Fibroblast of the conjunctiva (primary cell): ENCODE data around the gene FAM90A26.
A peak's percentile ranks its signal among the peaks of the same experiment; 100 is the strongest.
"Not testable (repeated sequence)": the region's sequence is repeated elsewhere in the genome, so short reads cannot be mapped to it uniquely, and the experiment has no call there.

ENCODE experiments used
- DNase-seq: peaks from one replicate; pipeline ENCODE4 v3.0.0-alpha.2; 2010; ENCODE audit warnings: low read depth

FAM90A26 gene, protein sequence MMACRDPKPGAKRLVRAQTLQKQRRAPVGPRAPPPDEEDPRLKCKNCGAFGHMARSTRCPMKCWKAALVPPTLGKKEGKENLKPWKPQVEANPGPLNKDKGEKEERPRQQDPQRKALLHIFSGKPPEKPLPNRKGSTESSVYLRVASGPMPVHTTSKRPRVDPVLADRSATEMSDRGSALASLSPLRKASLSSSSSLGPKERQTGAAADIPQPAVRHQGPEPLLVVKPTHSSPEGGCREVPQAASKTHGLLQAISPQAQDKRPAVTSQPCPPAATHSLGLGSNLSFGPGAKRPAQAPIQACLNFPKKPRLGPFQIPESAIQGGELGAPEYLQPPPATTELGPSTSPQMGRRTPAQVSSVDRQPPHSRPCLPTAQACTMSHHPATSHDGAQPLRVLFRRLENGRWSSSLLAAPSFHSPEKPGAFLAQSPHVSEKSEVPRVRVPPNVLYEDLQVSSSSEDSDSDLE

DNA sequence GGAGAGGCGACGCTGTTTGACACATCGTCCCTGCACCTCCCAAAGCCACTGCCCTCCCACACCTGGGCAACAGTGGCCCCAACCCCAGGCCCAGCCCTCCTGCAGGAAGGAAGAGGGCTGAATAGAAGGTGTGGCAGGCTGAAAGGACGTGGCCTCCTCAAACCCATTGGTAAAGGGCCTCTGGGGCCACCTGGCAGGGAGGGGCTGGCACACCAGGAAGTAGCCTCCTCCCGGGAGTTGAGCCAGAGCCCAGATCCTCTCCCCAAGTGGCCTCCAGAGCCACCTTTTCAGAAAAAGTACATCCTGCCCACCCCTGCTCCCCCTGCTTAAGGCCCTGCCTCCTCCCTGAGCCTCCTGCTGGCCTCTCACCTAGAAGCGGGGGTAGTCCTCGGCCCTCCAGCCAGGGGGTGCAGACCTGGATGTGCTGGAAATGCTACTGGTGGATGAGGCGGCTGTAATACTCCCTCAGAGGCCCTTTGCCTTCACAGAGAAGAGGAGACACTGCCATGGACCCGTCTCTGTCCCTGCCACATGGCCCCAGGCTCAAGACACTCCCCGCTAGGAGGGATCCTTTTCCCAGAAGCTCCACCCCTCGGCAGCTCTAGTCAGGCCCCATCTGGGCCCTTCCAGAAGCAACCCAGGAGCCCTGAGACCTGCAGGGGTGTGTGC is at the start of gene FAM90A26:
Gene FAM90A26, plus strand, starts transcription at position 619 of the 669 bp plus-strand sequence. CDS start 2,764 bp downstream, outside the sequence.
- not testable (repeated sequence) for DNase-seq

DNA sequence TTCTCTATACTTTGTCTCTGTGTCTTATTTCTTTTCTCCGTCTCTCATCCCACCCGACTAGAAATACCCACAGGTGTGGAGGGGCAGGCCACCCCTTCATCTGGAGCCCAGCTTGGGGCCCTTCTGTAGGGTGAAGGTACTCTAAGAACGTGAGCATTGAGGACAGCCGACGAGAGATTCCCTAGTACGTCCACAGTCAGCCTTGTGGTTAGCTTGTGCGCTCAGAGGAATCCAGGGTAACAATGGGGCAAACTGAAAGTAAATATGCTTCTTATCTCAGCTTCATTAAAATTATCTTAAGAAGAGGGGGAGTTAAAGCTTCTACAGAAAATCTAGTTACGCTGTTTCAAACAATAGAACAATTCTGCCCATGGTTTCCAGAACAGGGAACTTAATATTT is 47.5 kb upstream of the FAM90A26 start:
- DNase-seq, result not testable (repeated sequence)

DNA sequence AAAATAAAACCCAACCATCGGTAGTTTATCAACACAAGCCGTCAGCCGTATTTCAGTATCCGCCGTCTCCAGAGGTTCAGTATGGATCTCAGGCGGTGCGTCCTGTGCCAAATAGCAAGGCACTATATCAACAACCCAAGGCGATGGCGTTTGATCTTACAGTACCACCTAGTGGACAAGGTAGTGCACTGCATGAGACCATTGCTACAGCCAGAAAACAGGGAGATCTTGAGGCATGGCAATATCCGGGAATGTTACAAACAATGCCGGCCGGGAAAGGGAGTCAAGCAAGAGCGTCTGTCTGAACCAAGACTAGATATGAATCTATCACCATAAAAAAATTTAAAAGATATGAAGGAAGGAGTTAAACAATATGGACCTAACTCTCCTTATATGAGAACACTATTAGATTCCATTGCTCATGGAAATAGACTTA is 46.6 kb upstream of the FAM90A26 start:
- peak; percentile 59 for DNase-seq

DNA sequence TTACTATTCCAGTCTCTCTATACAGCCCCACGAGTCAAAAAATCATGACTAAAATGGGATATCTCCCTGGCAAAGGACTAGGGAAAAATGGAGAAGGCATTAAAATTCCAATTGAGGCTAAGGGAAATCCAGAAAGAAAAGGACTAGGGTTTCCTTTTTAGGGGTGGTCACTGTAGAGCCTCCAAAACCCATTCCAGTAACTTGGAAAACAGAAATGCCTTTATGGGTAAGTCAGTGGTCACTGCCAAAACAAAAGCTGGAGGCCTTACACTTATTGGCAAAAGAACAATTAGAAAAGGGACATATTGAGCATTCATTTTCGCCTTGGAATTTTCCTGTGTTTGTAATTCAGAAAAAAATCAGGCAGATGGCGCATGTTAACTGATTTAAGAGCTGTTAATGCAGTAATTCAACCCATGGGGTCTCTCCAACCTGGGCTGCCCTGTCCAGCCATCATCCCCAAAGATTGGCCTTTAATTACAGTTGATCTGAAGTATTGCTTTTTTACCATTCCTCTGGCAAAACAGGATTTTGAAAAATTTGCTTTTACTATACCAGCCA is 44.5 kb upstream of the FAM90A26 start:
- DNase-seq, result not testable (repeated sequence)

DNA sequence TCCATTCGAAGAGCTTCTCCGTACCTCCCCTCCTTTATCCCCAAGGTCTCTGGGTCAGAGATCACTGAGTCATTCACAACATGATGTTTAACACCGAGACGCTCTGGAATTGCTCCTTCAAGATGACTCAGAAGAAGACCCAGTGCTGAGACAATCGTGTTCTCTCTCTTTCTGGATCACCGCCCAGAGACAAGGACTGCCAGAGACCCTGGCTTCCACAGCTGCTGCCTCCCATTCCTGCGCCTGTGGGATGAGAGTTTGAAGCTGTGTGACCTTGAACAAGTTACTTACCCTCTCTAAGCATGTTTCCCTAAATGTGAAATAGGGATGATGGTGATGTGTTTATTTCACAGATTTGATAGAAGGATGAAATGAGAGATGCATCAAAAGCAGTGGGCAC is 38.8 kb upstream of the FAM90A26 start:
- DNase-seq, result peak; percentile 61

DNA sequence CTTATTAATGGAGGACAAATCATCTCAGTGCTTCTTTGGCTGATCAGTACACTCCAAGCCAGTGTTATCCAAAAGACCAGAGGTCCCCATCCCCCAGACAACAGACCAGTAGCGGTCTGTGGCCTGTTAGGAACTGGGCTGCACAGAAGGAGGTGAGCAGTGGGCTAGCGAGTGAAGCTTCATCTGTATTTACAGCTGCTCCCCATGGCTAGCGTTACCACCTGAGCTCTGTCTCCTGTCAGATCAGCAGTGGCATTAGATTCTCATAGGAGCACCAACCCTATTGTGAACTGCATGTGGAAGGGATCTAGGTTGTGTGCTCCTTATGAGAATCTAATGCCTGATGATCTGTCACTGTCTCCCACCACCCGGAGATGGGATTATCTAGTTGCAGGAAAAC is 37.4 kb upstream of the FAM90A26 start:
- not testable (repeated sequence) for DNase-seq

DNA sequence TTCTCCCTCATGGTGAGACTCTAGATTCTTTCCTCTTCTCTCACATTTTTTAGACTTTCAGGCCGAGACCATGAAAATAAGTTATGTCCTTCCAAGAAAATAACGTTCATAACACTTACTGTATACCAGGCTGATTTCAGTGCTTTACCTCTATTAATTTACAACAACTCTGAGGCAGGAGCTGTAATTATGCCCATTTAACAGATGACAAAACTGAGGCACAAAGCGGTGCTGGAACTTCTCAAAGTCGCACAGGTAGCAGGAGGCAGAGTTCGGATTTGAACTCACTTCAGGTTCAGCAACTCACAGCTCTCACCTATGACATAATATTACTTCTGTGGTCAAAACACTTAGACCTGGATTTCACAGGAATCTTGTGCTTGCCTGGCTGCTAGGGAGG is 36.2 kb upstream of the FAM90A26 start:
- not testable (repeated sequence) for DNase-seq

DNA sequence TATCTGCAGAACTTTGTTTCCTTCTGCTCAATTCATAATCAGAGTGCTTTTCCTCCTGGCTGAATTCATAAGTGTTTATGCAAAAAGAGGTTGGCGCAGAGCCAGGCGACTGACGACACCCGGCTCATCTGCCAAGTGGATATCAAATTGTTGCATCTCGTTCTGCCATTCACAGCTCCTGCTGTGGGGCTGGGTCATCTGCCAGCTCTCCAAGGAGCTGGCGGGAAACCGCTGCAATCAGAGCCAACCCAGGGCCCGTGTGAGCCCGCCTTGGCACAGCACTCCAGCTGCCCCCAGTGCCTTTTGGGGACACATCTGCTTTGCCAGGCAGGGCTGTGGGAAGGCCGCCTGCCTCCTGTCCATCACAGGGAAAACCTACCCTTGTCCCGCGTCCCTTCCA is 35.7 kb upstream of the FAM90A26 start:
- peak; percentile 59 for DNase-seq

DNA sequence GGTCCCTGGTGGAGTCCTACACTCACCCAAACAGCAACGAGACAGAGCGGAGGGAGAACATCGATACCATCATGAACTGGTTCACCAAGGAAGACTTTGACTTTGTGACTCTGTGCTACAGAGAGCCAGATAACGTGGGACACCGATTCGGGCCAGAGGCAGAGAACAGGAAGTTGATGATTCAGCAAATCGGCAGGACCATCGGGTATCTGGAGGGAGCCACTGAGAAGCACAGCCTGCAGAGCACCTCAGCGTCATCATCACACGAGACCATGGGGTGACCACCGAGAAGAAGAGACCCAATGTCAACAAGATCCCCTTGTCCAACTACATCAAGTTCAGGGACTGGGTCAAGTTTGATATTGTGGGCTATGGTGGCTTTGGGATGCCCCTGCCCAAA is 29.2 kb upstream of the FAM90A26 start:
- DNase-seq, result not testable (repeated sequence)

DNA sequence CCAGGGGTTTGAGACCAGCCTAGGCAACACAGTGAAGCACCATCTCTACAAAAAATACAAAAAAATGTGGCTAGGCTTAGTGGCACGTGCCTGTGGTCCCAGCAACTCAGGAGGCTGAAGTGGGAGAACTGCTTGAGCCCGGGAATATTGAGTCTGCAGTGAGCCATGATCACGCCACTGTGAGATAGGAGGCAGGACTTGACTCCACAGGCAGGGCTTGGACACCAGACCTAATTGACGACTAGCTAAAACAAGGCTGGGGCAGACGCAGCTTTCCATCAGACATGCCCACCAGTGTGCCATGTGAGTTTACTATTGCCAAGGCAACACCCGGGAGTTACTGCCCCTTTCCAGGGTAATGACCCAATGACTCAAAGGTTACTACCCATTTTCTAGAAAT is 27.4 kb upstream of the FAM90A26 start:
- DNase-seq, result not testable (repeated sequence)

DNA sequence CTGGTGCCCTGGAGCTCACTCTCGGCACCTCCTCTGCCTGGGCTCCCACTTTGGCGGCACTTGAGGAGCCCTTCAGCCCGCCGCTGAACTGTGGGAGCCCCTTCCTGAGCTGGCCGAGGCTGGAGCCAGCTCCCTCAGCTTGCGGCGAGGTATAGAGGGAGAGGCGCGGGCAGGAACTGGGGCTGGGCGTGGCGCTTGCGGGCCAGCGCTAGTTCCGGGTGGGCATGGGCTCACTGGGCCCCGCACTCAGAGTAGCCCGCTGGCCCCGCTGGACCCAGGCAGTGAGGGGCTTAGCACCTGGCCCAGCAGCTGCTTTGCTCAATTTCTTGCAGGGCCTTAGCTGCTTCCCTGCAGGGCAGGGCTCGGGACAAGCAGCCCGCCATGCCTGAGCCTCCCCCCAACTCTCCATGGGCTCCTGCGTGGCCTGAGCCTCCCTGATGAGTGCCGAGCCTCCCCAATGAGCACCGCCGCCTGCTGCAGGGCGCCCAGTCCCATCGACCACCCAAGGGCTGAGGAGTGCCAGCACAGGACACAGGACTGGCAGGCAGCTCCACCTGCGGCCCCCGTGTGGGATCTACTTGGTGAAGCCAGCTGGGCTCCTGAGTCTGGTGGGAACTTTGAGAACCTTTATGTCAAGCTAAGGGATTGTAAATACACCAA is 26.7 kb upstream of the FAM90A26 start:
- no peak for DNase-seq

DNA sequence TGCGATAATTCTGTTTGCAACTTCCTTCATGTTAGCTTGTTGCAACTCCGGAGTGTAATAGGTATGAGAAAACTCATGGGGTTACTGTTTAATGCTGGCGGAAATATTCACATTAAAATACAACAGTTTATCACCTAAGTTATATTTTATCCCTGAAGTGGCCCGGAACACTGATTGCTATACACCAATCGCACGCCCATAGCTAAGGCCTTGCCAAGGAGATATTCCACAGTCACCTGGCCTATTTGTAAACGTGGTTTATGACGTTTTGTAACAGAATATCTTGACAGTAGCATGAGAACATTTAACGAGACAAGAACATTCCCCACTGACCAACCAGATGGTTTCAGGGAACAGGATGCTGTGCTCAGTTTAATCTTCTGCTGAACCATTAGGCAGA is 23.2 kb upstream of the FAM90A26 start:
- DNase-seq, result no peak

DNA sequence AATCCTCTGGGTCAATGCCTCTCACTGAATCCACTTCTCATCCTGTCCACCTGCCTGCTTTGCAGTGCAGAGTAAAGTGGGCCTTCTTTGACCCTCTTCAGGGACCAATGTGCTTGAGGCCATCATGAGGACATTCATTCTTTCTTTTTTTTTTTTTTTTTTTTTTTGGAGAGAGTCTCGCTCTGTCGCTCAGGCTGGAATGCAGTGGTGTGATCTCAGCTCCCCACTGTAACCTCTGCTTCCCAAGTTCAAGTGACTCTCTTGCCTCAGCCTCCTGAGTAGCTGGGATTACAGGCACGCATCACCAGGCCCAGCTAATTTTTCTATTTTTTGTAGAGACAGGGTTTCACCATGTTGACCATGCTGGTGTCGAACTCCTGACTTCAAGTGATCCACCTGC is 22.8 kb upstream of the FAM90A26 start:
- DNase-seq, result not testable (repeated sequence)

DNA sequence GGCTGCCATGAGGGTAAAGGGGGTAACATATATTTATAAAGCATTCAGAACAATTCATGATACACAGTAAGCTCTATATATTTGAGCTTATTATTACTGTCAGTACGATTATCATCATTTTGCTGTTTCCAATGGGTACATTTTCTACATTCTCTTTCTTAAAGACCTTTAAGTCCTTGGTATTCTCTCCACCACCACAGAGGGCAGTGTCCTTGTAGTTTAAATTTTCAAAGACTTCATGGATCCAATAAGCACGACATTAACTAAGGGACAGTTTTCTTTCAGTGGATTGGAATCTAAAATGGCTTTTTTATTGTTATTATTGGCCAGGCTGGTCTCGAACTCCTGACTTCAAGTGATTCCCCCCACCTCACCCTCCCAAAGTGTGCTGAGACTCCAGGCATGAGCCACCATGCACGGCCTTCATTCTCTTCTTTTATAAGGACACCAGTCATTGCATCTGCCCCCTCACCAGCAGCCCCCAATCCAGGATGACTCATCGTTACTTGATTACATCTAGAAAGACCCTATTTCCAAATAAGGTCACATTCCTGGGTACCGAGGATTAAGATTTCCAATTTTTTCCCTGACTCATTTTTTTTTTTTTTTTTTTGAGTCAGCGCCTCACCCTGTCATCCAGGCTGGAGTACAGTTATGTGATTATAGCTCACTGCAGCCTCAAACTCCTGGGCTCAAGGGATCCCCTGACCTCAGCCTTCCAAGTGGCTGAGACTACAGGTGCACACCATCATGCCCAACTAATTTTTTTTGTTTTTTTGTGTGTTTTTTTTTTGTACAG is 21.4 kb upstream of the FAM90A26 start:
- not testable (repeated sequence) for DNase-seq

DNA sequence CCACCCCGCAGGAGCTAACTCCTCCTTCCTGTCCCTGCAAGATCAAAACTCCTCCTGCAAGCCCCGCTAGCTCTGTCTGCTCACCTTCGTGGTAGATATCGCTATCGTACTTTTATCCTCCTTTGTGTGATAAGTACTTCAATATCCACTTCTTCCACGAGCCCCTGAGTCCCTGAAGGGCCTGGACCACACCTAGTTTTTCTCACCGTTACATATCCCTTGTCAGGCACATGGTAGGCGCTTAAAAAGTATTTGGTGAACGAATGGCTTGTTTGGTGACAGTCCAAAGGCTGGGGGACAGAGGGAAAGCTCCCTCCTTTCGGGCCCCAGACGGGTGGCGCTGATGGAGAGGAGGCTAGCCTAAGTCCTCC is 18.4 kb upstream of the FAM90A26 start:
- DNase-seq, result not testable (repeated sequence)

DNA sequence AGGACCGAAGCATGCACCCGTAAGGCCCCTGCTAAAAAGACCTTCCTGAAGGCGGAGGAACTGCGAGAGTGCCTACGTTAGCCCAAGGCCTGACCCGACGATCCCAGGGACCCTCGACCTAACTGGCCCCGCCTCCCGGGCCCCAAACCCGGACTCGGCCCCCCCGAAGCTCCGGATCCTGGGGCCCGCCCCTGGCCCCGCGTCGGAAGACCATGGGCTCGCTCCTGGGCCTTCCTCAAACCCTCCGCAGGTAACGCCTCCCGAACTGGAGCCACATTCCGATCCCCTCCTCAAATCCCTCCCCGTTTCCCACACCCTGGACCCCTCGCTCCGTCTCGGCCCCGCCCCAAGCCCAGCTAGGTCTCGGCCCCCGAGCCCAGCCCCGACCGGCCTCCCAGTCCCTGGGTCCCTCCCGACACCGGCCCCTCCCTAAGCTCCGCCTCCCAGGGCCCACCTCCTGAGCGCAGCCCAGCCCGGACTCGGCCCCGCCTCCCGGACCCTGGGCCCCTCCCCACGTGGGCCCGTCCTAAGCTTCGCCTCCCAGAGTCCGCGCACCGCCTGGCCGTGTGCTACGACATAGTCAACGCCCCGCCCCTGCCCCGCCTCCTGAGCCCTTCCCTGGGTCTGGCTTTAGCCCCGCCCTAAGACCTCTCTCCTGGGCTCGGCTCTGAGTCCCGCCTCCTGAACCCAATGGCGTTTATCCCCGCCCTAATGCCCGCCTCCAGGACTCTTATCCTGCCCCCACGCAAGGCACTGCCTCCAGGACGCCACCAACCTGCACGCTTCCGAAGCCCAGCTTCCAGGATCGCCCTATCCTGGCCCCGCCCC is 17.8 kb upstream of the FAM90A26 start:
- DNase-seq, result peak; percentile 94

DNA sequence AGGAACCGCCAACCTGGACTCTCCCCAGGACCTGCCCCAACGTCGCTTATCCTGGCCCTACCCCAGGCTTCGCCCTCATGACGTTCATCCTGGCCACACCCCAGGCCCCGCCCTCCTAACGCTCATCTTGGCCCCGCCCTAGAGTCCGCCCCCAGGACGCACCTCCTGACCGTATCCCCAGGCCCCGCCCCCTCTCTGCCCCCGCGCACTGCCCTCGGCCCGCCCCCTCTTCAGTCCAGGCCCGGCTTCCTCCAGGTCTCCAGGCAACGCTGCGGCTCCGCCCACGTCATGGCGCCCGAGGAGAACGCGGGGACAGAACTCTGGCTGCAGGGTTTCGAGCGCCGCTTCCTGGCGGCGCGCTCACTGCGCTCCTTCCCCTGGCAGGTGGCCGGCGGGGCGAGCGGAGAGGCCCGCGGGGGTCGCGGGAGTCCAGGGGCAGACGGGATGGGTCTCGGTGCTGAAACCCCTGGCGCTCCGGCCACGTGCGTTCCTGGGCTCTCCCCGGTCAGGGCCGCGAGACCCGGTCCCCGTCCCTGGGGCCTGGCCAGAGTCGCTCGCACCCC is 17.1 kb upstream of the FAM90A26 start:
- DNase-seq, result peak; percentile 98

DNA sequence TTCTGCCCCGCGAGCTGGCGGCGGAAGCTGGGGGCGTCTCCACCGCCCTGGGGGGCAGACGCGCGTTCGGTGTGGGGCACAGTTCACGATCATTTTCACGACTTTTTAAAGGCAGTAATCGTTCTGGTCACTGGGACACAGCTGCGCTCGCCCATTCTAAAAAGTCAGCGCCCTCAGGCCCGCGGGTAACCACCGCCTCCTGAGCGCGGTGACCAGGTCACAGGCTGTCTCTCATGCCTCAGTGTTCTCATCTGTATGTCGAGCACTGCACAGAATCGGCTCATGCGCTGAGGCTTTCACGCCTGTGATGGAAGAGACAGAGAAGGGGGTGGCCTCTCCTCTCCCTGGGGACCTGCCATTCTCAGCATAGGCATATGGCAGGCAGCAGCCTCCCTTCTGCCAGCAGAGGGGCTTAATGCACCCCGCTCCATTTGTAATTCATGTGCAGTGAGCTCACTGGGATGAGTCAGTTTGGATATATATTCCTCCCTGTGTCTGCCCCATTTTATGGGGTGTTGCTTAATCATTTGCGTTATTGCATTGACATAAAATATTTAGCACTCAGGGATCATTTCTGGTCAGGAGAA is 16.5 kb upstream of the FAM90A26 start:
- DNase-seq, result peak; percentile 57

DNA sequence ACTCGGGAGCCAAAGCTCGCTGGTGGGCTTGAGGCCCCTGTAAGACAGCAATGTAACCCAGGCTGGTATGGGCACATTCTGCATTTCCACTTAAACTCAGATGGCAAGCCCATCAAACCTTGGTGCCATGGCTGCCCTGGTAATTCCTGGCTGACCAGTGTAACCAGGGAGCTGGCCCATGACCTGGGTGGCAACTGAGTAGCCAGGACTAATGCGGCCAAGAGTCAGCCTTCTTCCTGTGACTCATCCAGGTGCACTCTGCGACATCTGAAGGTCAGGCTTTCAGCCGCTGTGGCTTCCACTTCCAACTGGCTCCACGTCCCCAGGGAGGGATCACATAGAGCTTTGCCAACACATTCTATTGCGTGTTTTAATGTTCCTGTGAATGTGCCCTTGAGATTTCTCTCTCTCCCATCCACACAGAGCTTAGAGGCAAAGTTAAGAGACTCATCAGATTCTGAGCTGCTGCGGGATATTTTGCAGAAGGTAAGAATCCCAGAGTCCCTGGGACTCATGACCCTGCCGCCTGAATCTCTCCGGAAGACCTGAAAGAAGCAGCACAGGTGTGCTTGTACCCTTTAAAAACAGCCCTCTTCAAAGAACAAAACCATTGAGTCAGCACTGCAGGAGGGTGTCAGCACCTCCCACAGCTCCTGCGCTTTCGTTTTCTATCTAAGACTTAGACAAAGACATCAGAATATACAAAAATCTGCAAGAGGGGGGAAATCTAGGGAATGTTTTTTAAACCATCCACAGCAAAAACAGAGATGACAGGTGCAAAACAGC is 14.9 kb upstream of the FAM90A26 start:
- DNase-seq, result not testable (repeated sequence)
